ENCODE measurements around the gene GLOD4. TPM values are rescaled to one million over a fixed set of nuclear protein-coding genes. Genes with fewer than 3 reads are reported as not detected.

GLOD4 gene
- total and polyA plus RNA-seq, 10 of the 15 experiments (the other 5 are each of a cell fraction or from before 2014, with no cell fraction given): 40.8 to 107 (median 81.2) TPM

- TF ChIP-seq, protein P1, sequence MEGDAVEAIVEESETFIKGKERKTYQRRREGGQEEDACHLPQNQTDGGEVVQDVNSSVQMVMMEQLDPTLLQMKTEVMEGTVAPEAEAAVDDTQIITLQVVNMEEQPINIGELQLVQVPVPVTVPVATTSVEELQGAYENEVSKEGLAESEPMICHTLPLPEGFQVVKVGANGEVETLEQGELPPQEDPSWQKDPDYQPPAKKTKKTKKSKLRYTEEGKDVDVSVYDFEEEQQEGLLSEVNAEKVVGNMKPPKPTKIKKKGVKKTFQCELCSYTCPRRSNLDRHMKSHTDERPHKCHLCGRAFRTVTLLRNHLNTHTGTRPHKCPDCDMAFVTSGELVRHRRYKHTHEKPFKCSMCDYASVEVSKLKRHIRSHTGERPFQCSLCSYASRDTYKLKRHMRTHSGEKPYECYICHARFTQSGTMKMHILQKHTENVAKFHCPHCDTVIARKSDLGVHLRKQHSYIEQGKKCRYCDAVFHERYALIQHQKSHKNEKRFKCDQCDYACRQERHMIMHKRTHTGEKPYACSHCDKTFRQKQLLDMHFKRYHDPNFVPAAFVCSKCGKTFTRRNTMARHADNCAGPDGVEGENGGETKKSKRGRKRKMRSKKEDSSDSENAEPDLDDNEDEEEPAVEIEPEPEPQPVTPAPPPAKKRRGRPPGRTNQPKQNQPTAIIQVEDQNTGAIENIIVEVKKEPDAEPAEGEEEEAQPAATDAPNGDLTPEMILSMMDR (IDR thresholded peaks at IDR 0.05 in 2 of 3, conservative IDR thresholded peaks at IDR 0.05 in 1 of 3; ENCODE audit: control insufficient read depth in 2 of 3, extremely low read depth in 1 of 3, insufficient read depth in 1 of 3, low read depth in 3 of 3, low read length in 3 of 3): no peak
- TF ChIP-seq RCOR1 (conservative IDR thresholded peaks at IDR 0.05; ENCODE audit: low read depth, low read length): no peak
Measured at GRCh38 chr17:807523-808294, 25.6 kb upstream of the GLOD4 start (continued).

- Histone ChIP-seq H2AFZ (ENCODE audit: control insufficient read depth, low read depth, low read length) (no peak overlapping the region), H3K27ac (ENCODE audit: control insufficient read depth, insufficient read depth) (no peak overlapping the region), H4K20me1 (ENCODE audit: control insufficient read depth, insufficient read depth) (no peaks in the 10 kb centered on the region), H3K9ac (ENCODE audit: control insufficient read depth, insufficient read depth, low read length) (no peak overlapping the region), H3K4me1 (ENCODE audit: control insufficient read depth, insufficient read depth, low read length) (no peaks in the 10 kb centered on the region), H3K9me3 (replicated peaks; ENCODE audit: control insufficient read depth, insufficient read depth, low read length) (no peaks in the 10 kb centered on the region), H3K4me2 (ENCODE audit: control insufficient read depth, insufficient read depth) (no peak overlapping the region), H3K4me3 (no peak overlapping the region), H3K36me3 (ENCODE audit: control insufficient read depth in 2 of 2, insufficient read depth in 2 of 2, low read length in 1 of 2) (no peaks in the 10 kb centered on the region), H3K79me2 (ENCODE audit: control insufficient read depth, insufficient read depth, low read length) (no peaks in the 10 kb centered on the region), H3K27me3 (replicated peaks in 1 of 2; ENCODE audit: control insufficient read depth in 2 of 2, insufficient read depth in 2 of 2, low read length in 1 of 2) (no peaks in the 10 kb centered on the region)
- 57% methylated on average over 31 of the region's 33 CpGs for WGBS (ENCODE audit: insufficient coverage, insufficient replicate concordance, low lambda C conversion rate, missing lambda C conversion rate)
- in situ Hi-C loops (cut with MboI): no loop called here
- ATAC-seq: no peak
- no peak for FAIRE-seq
- no peak for DNase-seq (ENCODE audit: low read depth, low spot score)
- CTCF ChIA-PET: no interaction called here
- intact Hi-C loops (cut with micrococcal nuclease; ENCODE audit: unreplicated experiment): no loop called here
- POLR2A ChIA-PET: interaction anchor here (0.6 kb wide), 1 partner anchor 171 kb away, joined by 3 read pairs; no protein-coding TSS in a partner anchor
- SMC1A ChIA-PET (ENCODE audit: uncharacterized antibody, unreplicated experiment): no interaction called here
- no TSS peak for BruUV-seq (replicated peaks)
- RAD21 ChIA-PET (ENCODE audit: unreplicated experiment): no interaction called here
- no peak for TF ChIP-seq TCF7 (IDR thresholded peaks at IDR 0.05; ENCODE audit: borderline replicate concordance)
- no peak for TF ChIP-seq SREBF1 (IDR thresholded peaks at IDR 0.05; ENCODE audit: low read length)
- no peak for TF ChIP-seq ZBED1 (IDR thresholded peaks at IDR 0.05; ENCODE audit: borderline replicate concordance)
- no peak for TF ChIP-seq ZNF622 (IDR thresholded peaks at IDR 0.05)
- TF ChIP-seq SIN3A (IDR thresholded peaks at IDR 0.05; ENCODE audit: low read depth, low read length): no peak
- TF ChIP-seq KAT2A (conservative IDR thresholded peaks at IDR 0.05; ENCODE audit: control insufficient read depth, low read depth, low read length): no peak
- no peak for TF ChIP-seq SPI1 (IDR thresholded peaks at IDR 0.05; ENCODE audit: borderline replicate concordance, insufficient read depth, low read depth, low read length)
- no peak for TF ChIP-seq FOXM1 (IDR thresholded peaks at IDR 0.05; ENCODE audit: low read depth, low read length)
- TF ChIP-seq, protein P2, sequence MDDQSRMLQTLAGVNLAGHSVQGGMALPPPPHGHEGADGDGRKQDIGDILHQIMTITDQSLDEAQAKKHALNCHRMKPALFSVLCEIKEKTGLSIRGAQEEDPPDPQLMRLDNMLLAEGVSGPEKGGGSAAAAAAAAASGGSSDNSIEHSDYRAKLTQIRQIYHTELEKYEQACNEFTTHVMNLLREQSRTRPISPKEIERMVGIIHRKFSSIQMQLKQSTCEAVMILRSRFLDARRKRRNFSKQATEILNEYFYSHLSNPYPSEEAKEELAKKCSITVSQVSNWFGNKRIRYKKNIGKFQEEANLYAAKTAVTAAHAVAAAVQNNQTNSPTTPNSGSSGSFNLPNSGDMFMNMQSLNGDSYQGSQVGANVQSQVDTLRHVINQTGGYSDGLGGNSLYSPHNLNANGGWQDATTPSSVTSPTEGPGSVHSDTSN (IDR thresholded peaks at IDR 0.05; ENCODE audit: insufficient replicate concordance, low read depth, low read length): no peak
- TF ChIP-seq E4F1 (IDR thresholded peaks at IDR 0.05; ENCODE audit: borderline replicate concordance, partially characterized antibody): no peak
- TF ChIP-seq CREM (IDR thresholded peaks at IDR 0.05; ENCODE audit: low read depth): no peak
- no peak for TF ChIP-seq CREB1 (IDR thresholded peaks at IDR 0.05; ENCODE audit: low read depth)
- TF ChIP-seq CBFB (IDR thresholded peaks at IDR 0.05; ENCODE audit: low read depth): no peak
Measured at GRCh38 chr17:806781-807522, 24.9 kb upstream of the GLOD4 start.

Measured in GM12878 (cell line).